Fibroblast of skin of right quadriceps (primary cell): ENCODE data around the gene SCN5A.

Source experiments
- DNase-seq: peaks from one replicate; pipeline ENCODE4 v3.0.0-alpha.2; 2013

SCN5A gene

DNA sequence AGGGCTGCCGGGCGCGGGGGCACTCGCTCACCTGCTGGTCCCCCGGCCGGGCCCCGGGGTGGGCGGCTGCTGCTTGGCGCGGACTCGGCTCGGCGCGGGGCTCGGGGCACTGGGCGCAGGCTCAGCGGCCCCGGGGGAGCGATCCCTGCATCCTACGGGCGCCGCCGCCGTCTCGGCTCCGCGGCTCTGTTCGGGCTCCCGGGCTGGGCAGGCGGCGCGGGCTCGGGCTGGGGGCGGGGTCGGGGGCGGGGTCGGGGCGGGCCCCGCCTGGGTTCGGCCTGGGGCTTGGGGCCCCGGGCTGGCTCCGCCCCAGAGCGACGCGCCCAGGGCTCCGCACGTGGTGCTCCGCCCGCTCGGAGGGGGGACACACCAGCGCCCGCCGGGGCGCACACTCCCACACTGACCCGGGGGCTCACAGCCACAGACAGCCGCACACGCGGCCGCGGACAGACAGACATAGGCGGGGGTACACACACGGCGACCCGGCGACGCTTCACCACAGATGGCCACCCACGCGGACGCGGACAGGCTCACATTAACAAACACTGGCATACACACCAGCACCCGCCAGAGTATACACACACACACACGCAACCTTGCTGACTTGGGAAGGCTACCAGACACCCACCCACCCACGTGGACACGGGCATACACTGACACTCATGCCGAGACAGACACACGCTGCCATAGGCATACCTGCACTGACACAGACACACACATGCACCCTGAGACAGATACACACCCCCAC lies at the start of gene SCN5A:
SCN5A (minus strand) TSS at position 188 of the 748 bp plus-strand sequence. CDS start 16,380 bp downstream, outside the sequence.
- peak; percentile 24 for DNase-seq

GRCh38 chr3:38698760-38699159 lies 49.3 kb upstream of the SCN5A start:
- DNase-seq = no peak

DNA sequence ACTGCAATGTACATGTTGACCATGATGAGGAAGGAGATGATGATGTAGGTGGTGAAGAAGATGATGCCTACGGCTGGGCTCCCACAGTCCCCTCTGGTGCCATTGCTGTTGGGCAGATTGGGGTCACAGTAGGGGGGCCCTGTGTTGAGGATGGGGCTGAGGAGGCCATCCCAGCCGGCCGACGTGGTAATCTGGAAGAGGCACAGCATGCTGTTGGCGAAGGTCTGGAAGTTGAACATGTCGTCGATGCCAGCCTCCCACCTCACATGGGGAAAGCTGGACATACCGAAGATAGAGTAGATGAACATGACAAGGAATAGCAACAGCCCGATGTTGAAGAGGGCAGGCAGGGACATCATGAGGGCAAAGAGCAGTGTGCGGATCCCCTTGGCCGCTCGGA lies 48.6 kb upstream of the SCN5A start:
- DNase-seq = no peak

- no peak for DNase-seq
Observed at GRCh38 chr3:38696034-38696433, 46.5 kb upstream of the SCN5A start.

DNA sequence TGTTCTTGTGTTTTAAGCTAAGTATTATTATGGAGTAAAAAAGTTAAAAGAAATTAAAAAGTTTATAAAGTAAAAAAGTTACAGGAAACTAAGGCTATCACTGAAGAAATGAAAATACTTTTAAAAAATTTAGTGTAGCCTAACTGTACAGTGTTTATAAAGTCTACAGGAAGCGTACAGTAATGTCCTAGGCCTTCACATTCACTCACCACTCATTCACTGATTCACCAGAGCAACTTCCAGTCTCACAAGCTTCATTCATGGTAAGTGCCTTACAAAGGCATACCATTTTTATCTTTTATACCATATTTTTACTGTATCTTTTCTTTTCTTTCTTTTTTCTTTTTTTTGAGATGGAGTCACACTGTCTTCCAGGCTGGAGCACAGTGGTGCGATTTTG lies 40.7 kb upstream of the SCN5A start:
- no peak for DNase-seq

GRCh38 chr3:38689774-38690173 lies 40.3 kb upstream of the SCN5A start:
- DNase-seq = no peak

- DNase-seq = no peak
Observed at GRCh38 chr3:38689346-38689745, 39.9 kb upstream of the SCN5A start.

- DNase-seq = no peak
Observed at GRCh38 chr3:38687321-38687720, 37.8 kb upstream of the SCN5A start.

GRCh38 chr3:38684546-38684945 lies 35.1 kb upstream of the SCN5A start:
- no peak for DNase-seq

- DNase-seq = no peak
Observed at GRCh38 chr3:38669668-38670067, 20.2 kb upstream of the SCN5A start.

- peak; percentile 8 for DNase-seq
Observed at GRCh38 chr3:38662544-38662943, 13.1 kb upstream of the SCN5A start.

DNA sequence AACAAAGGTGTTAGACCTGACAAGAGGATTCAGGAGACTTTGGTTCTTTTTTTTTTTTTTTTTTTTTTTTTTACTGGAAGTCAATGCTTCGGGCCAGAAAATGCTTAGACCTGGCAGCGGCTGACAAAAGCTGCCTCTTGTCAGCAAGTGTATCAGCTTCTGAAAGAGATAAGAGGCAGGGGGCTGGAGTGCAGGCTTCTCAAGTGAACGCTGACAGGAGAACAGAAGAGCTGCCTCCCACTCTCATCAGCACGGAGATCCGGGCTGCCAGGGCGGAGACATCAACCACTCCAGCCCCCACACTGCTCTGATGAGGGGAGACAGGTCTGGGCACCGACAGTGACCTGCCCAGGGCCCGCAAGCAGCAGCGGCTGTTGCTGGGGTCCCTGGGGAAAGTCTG lies 9.4 kb upstream of the SCN5A start:
- no peak for DNase-seq

DNA sequence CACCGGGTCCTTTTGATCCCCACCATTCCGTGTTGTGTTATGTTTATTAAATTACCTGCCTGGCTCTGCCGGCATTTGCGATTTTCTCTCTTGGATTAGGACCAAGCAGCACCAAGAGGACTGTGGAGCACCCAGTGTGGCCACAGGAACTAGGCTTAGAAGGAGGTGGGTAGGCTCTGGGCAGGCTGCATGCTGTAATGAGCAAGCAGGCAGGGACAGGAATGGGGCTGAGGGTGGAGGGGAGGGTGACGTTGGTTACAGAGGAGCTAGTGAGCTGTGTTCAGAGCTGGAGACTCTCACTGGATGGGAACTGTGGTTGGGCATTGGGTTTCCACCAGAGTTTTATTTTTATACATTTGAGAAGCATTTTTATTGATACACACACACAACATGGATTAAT lies 7.9 kb upstream of the SCN5A start:
- DNase-seq = no peak

- DNase-seq = peak; percentile 25
Observed at GRCh38 chr3:38655708-38656300, 6.3 kb upstream of the SCN5A start.

DNA sequence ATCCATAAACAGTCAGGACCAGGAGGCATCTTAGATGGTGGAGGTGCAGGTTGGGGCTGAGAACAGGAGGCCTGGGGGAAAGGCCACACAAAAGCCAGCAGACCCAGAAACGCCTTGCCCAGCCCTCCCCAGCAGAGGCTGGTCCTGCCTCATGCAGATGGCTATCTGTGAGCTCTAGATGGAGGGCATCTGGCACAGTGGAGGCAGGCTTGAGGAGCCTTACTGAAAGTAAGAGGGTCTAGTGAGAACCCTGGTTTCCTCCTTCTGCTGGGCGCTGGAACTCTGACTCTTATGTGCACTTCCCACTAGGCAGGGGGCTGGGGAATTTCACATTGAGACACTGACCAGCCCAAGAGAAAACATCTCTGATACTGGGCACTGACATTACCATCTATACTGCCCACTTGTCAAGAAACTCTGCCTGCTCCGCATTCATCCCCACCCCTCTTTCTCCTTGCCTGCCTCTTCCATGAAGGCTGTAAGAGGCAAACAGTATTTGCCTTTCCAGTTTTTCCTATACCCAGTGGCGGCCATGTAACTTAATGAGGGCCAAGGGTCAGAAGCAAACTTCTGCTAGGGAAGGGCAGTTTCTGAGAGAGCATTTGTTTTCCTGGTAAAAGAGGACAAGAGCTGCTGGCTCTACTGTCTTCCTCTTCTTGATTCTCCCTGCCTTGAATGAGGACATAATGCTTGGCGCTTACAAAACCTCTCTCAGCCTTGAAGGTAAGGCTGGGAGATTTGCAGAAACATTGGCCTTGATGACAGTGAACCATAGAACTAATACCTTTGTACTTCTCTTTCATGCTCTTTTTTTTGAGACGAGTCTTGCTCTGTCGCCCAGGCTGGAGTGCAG lies 4.4 kb upstream of the SCN5A start:
- no peak for DNase-seq

DNA sequence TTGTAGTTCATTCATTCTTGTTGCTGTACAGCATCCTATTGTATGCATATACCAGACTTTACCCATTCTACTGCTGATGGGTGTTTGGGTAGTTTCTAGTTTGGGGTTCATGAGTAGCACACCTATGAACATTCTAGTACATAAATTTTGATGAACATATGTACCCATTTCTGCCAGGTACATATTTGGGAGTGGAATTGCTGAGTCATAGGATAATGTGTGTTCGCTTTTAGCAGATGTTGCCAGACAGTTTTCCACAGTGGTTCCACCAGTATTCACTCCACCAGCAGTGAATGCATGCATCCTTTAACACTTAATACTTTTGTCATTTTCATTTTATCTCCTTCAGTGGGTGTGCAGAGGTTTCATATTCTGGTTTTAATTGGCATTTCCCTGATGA lies 3.4 kb upstream of the SCN5A start:
- no peak for DNase-seq

- DNase-seq = peak; percentile 37
Observed at GRCh38 chr3:38651153-38651789, 1.8 kb upstream of the SCN5A start.

- DNase-seq = no peak
Observed at GRCh38 chr3:38650248-38650951, 913 bp upstream of the SCN5A start.

DNA sequence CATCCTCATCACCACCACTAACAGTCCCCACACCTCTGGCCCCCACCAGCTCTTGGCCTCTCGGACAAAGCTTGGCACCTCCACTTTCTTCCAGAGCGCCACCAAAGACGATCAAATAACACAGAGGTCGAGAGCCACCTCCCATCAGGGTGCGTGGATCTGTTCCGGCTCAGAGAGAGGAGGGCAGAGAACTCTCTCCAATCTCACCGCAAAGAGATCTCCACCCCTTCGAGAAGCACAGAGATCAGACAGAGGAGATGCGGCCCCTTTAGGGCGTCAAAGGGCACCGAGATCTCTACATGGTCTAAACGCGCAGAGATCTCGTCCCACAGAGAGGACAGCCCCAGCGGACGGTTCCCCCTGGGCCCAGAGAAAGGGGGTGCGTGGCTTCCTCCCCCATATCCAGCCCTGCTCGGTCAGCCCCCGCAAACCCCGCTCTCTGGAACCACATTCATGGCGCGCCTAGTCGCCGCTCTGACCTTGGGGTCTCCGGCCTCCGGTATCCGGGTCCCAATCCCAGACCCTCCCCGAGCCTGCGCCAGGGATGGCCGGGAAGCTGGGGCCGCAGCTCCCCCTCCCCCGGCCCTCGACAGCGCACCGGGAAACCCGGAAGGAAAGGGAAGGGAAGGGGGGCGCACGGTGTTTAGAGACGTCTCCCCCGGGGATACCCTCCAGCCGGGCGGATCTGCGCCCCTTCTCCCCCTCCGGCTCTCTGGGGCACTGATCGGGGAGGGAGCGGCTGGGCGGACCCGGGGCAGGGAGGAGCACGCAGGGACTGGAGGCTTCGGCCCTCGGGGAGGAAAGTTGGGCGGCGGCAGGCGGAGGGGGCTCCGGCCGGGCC lies 608 bp downstream of the SCN5A start:
- no peak for DNase-seq

- DNase-seq = no peak
Observed at GRCh38 chr3:38648024-38648658, 1.3 kb downstream of the SCN5A start.
